ENCODE results near the gene CHD9NB. TPM values are rescaled to one million over a fixed set of nuclear protein-coding genes. Genes with fewer than 3 reads are reported as not detected.
"Not testable (repeated sequence)": the region's sequence is repeated elsewhere in the genome, so short reads cannot be mapped to it uniquely, and the experiment has no call there.

CHD9NB gene
- total RNA-seq, 4 donors from 2014 or later, result 0.48 to 5.5 (median 0.86) TPM

DNA sequence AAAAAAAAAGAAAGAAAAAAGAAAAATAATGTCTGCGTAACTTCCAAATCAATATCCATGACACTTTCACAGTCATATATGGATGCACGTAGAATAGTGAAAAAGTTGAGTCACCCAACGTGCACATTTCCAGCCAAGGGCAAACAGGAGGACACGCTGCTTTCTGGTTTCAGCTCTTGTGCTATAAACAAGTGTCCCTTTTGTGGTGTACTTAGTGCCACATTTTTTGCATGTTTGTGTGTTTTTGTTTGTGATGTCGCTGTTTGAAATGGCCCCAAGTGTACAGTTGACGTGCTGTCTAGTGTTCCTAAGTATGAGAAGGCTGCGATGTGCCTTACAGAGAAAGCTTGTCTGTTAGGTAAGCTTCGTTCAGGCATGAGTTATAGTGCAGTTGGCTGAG, 5.0 kb upstream of the CHD9NB start:
- TF ChIP-seq, protein P1, sequence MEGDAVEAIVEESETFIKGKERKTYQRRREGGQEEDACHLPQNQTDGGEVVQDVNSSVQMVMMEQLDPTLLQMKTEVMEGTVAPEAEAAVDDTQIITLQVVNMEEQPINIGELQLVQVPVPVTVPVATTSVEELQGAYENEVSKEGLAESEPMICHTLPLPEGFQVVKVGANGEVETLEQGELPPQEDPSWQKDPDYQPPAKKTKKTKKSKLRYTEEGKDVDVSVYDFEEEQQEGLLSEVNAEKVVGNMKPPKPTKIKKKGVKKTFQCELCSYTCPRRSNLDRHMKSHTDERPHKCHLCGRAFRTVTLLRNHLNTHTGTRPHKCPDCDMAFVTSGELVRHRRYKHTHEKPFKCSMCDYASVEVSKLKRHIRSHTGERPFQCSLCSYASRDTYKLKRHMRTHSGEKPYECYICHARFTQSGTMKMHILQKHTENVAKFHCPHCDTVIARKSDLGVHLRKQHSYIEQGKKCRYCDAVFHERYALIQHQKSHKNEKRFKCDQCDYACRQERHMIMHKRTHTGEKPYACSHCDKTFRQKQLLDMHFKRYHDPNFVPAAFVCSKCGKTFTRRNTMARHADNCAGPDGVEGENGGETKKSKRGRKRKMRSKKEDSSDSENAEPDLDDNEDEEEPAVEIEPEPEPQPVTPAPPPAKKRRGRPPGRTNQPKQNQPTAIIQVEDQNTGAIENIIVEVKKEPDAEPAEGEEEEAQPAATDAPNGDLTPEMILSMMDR (IDR thresholded peaks at IDR 0.05), result no peak
- DNase-seq (ENCODE audit: low spot score), result no peak
- no peak for ATAC-seq (ENCODE audit: low FRiP score)

DNA sequence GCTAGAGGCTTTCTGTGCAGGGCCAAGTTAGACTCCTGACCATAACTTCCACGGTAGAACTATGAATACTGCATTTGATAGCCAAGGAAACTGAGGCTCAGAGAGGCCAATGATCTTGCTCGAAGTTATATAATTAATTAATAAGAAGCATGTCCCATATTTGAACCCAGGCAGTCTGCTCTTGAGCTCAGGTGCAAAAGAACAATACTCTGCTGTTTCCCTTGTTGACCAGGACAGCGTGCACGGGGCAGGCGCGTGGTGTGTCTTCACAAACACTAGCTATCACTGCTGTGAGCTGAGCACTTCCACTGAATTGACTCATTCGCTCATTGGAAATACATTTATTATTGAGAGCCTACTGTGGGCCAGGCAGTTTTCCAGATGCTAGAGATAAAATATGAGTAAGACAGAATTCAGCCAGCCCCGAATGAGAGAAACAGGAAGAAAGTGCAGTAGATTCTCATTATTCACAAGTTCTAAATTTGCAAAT, 3.7 kb upstream of the CHD9NB start:
- TF ChIP-seq, protein P1 (IDR thresholded peaks at IDR 0.05), result no peak
- no peak for ATAC-seq (ENCODE audit: low FRiP score)
- no peak for DNase-seq (ENCODE audit: low spot score)

DNA sequence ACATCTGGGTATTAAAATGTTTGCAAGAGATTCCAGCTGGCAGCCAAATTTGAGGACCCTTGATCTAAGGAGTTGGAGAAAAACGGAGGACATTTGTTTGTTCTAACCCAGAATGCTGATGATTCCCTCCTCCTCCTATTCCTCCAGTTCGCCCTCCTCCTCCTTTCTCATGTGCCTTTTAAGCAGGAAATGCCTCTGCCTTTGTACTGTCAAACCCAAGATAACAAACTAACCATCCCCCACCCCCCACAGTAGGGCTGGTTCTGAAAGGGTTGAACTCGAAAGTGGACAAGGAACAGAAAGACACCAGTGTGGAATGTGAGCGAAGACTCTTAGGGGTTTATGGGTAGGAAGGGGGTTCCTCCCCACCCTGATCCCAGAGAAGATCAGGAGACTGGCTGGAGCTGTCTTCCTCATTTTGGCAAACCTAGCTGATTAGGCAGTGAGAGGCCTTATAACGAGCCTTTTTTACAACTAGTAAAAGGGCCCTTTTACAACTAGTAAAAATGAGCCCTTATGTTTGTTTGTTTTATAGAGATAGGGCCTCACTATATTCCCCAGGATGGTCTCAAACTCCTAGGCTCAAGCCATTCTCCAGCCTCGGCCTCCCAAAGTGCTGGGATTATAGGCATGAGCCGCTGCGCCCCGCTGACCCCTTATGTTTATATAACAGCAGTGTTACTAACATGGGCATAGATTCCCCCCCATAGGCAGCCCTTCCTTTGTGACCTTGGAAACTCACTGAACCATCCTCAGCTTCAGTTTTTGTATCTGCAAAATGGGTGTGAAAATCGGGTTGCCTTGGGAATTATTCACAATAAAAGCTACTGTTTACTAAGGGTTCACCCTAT, 3.1 kb upstream of the CHD9NB start:
- DNase-seq (ENCODE audit: low spot score) (no peak), ATAC-seq (ENCODE audit: low FRiP score) (no peak)
- TF ChIP-seq, protein P1 (IDR thresholded peaks at IDR 0.05), result no peak

DNA sequence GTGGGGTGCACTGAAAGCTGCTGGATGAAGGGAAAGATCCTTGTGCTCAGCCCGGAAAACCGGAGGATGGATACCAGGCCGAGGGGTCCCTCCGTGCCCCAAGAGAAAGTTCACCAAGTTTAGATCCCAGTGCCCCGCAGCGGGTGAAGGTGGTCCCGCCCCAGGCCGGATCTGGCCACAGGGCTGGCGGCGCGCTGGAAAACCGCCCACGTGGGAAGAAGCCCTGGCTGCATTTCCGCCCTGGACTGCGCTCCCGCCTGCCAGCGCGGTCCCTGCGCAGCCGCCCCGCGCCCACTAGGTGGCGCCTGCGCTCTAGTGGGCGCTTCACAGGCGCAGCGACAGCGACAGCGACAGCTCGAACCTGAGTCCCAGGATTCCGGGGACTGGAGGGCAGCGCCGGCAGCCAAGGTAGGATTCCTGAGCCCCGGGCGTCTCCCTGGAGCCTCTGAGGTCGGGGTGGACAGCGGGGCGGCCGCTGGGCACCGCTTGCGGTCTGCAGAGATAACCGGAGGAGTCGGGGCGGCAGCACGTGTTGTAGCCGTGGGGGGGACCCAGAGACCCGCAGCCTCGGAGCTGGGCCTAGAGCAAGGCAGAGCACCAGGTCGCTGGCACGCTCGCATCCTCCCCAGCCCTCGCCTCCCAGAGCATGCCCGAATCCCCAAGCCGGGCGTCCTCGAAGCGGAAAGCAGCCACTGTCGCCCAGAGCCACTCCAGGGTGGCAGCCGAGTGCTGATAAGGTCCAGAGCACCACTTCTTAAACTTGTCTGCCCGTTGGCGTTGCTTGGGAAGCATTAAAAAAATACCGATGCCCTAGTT, 2.2 kb upstream of the CHD9NB start, which contains the start of gene CHD9:
Gene CHD9 (plus strand): TSS at position 322 of the 816 bp plus-strand sequence. CDS start 101,099 bp downstream, outside the sequence.
- TF ChIP-seq, protein P1 (IDR thresholded peaks at IDR 0.05), result peak in 2 of 3 donors; percentile 87 to 90
- ATAC-seq (ENCODE audit: low FRiP score) (peak; percentile 86), DNase-seq (ENCODE audit: low spot score) (peak; percentile 55)

DNA sequence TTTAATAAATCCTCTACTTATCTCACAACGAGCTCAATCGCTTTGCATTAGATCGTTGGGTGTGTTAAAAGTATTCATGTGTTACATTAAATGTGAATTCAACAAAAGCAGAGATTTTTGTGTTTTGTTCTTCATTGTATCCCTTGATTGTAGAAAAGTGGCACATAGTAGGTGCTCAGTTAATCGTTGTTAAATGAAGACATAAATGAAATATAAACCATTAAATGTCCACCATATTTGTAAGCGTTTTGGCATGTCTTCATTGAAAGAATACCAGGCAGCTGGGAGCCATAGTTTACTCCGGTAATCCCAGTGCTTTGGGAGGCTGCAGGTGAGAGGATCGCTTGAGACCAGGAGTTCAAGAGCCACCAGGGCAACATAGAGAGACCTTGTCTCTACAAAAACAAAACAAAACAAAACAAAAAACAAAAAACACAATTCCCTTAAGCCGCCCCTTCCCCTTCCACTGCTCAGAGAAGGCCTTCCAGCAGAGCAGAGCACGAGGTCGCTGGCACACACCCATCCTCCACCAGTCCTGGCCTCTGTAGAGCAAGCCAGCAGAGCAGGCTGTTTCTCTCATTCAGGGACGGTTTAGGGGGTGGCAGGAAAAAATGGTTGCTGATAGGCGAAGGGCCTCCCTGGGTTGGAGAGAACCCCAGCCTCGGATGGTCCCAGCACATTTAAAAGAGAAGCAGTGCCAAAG, 1.4 kb upstream of the CHD9NB start:
- DNase-seq (ENCODE audit: low spot score) (no peak), ATAC-seq (ENCODE audit: low FRiP score) (peak; percentile 26)

DNA sequence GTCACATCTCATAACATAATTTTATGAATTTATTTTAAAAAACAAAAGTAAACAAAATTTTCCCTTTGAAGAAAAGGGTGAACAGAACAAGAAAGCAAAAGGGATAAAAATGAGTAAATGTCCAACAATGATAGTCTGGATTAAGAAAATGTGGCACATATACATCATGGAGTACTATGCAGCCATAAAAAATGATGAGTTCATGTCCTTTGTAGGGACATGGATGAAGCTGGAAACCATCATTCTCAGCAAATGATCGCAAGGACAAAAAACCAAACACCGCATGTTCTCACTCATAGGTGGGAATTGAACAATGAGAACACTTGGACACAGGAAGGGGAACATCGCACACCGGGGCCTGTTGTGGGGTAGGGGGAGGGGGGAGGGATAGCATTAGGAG, 1.4 kb downstream of the CHD9NB start:
- not testable (repeated sequence) for DNase-seq (ENCODE audit: low spot score); ATAC-seq (ENCODE audit: low FRiP score)

More for the DNA sequence above, 1.4 kb upstream of the CHD9NB start:
- TF ChIP-seq, protein P1 (IDR thresholded peaks at IDR 0.05), result no peak

Measured in omental fat pad (tissue), 4 donors.